ENCODE results near the gene SSR3.

SSR3 gene

GRCh38 chr3:156497326-156497725, 57.6 kb downstream of the SSR3 start:
- DNase-seq (ENCODE audit: extremely low spot score, insufficient read length, low read depth) (no peak), FAIRE-seq (no peak)

- no peak for FAIRE-seq
- no peak for DNase-seq (ENCODE audit: extremely low spot score, insufficient read length, low read depth)
Measured at GRCh38 chr3:156495816-156496215, 59.1 kb downstream of the SSR3 start.

GRCh38 chr3:156493887-156494286, 61.0 kb downstream of the SSR3 start:
- FAIRE-seq, result no peak
- no peak for DNase-seq (ENCODE audit: extremely low spot score, insufficient read length, low read depth)

- no peak for DNase-seq (ENCODE audit: extremely low spot score, insufficient read length, low read depth)
Measured at GRCh38 chr3:156492801-156493261, 62.1 kb downstream of the SSR3 start.

GRCh38 chr3:156491192-156491591, 63.7 kb downstream of the SSR3 start:
- FAIRE-seq (no peak), DNase-seq (ENCODE audit: extremely low spot score, insufficient read length, low read depth) (no peak)

More at GRCh38 chr3:156492801-156493261, 62.1 kb downstream of the SSR3 start:
- no peak for FAIRE-seq

All from GM18507 (cell line).